ENCODE data around the gene NRSN2.
"Not testable (repeated sequence)": the region's sequence is repeated elsewhere in the genome, so short reads cannot be mapped to it uniquely, and the experiment has no call there.

DNA sequence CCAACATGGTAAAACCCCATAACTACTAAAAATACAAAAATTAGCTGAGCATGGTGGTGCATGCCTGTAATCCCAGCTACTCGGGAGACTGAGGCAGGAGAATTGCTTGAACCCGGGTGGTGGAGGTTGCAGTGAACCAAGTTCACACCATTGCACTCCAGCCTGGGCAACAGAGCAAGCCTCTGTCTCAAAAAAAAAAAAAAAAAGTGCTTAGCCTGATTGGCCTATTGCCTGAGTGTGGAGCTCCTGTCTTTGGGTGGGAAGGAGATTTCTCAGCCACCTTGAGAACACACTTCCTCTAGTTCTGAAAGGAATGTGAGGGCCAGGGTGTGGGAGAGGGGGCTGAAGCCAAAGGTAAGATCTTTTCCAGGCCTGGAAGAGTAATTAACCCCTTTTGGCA, 9.2 kb downstream of the NRSN2 start:
- not testable (repeated sequence) for TF ChIP-seq EZH2 (IDR thresholded peaks at IDR 0.05); POLR2AphosphoS5 (IDR thresholded peaks at IDR 0.05; ENCODE audit: borderline replicate concordance, low read depth, low read length); FOXP2 (optimal IDR thresholded peaks at IDR 0.05; ENCODE audit: control extremely low read depth, extremely low read length, insufficient read depth)
